Eye (tissue), 1 donor: ENCODE results near the gene PKNOX2.

ENCODE experiments used
- DNase-seq: peaks from one replicate; pipeline ENCODE4 v3.0.0-alpha.2; 2015

PKNOX2 gene

DNA sequence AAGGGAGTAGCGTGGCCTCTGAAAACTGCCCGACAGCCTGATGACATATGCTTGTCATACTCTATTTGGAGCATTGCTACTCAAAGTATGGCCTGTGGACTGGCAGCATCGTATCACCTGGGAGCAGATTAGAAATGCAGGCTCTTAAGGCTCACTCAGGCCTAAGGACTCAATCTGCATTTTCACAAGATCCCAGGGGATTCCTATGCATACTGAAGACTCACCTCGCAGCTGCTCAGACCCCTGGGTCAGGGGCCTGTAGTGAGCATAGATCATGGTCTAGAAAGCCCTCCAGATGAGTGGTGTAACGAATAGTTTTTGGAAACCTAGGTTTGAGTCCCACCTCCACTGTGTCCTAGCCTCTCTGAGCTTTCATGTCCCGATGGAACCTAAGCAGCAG lies 205.3 kb downstream of the PKNOX2 start:
- no peak for DNase-seq

DNA sequence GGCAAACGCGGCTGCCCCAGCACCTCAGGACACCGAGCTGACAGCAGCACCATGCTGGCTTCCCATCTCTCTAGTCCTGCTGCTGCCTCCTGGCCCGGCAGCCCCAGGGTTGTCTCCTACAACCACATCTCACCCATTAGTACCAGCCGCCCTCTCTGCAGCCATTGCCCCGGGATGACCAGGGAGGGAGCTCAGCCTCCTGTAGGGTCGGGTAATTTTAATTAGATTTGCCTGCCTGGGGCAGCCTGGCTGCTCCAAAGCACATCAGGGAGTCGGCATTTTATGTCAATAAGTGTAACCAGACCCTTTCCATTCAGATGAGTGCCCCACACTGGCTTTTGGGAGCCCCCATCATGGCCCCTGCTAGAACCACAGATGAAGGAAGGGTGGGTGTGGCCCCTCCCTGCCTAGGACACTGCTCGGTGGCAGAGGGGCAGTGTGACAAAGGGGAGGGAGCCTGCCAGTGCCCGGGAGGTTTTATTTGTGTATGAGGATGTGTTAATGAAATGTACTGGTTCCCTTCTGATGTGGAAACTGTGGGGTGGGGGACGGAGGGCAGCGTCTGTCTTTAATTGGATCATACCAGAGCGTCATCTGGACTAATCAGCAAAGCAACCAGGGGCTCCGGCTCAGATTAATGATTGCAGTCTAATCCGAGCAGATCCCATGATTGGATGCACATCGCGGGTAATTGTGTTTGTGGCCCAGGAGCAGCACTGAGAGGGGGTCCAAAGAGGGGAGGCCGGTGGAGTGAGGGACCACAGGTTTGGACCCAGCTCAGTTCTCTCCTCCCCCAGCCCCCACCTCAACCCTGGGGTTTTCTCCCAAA lies 206.2 kb downstream of the PKNOX2 start:
- peak; percentile 85 for DNase-seq

DNA sequence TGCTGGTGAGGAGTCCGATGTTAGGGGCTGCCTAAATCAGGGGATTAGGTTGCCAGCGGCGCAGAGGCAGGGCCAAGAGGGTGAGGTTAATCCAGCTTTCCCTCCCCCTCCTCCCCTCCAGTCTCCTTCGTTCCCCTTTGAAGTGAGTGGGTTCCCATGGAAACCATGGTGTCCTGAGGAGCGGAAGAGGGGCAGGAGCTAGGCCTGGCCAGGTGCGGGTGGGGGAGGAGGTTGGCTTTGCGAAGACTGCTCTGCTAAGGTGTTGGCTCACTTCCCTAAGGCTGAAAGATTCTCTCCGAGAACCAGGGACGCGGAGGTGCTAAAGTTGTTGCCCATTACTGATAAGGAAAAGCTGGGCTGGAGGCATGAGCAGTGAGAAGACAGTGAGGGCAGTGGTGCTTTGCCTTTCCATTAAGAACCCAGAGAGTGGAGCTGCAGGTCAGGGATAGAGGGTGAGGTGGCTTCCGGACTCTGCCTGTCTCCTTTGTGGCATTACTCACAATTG lies 206.9 kb downstream of the PKNOX2 start:
- peak; percentile 77 for DNase-seq

DNA sequence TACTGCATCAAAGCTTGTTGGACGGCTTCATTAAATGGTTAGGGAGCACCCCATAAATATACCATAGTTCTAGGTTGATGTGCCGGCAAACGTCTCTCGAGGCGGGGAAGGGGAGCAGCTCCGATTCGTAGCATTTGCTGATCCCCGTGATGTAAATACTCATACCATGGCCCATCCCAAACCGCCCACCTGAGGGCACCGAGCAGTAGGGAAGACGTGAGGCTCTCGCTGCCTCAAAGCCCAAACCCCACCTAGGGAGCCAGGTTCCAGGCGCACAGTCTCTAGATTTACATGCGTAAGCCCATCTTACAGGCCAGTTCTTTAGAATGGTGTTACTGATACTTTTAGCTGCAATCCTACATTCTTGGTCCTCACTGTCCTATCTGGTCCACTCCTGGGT lies 207.5 kb downstream of the PKNOX2 start:
- no peak for DNase-seq

DNA sequence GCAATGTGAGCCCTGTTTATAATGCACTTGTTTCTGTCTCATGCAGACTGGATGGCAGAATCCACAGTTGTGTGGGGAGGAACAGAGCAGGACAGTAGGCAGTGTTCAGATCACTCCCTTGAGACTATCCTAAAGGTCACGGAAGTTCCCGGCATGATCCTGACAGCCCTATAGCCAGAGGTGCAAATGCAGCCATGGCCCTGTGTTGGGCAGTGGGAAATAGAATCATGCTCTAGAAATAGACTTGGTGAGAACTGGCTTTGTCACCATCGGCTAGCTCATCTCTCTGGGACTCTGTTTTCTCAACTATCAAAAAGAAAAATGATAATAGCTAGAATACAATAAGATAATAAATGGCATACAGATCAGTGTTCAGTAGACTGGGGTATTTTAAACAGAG lies 208.4 kb downstream of the PKNOX2 start:
- DNase-seq = no peak

DNA sequence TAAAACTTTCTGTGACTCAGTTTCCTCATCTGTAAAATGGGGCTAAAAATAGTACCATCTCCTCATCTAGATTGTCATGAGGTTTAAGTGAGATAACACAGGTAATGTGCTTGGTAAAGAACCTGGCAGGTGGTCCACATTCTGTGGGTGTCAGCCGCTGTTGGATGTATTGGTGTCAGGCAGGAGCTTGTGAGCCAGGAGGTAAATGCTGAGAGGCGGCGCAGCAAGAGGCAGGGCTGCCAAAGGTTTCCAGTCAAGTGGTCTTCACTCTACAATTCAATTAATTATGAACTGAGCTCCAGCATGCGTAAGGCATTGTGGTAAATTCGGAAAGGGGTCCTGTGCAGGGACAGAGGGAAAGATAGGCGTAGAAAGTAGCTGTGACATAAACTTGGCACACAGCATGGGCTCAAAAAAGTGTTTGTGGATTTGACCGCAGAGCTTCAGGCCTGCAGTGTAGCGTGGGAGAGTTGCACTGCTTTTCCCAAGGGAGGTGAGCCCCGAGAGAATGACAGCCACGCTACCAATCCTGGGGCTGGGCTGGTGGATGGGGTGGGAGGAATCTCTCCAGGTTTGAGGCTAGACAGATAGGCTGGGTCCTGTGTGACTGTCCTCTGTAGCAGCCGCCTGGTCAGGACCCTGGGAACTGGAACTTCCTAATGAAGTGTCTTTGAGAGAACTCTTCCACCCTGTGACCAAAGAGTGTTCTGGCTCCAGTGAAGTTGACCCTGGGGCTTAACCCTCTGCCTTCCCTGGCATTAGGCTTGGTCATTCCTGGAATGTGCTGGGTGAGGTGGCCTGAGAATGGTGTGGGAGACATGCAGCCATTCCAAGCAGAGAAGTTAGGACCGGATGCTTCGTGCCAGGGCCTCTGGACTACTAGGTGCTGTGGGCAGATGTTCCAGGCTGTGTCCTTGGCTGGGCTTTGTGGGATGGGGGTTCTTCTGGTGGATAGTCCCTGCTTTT lies 209.2 kb downstream of the PKNOX2 start:
- DNase-seq = no peak

DNA sequence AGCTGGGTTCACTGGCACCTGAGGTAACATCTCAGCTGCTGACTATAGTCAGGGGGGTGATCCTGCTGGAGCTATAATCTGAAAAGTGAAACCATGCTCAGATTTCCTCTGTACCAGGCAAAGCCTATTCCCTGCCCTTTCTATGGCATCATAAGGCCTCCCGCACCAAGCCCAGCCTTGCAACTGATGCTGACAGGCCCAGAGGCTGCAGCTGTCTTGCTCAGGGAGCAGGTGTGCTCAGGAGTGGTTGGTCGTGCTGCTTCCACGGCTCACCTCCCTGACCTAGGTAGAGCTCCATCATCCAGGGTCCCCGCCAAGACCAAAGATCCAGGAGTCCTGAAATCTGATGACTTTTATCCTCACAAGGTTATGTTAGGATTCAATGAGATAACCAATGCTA lies 209.8 kb downstream of the PKNOX2 start:
- DNase-seq = no peak

DNA sequence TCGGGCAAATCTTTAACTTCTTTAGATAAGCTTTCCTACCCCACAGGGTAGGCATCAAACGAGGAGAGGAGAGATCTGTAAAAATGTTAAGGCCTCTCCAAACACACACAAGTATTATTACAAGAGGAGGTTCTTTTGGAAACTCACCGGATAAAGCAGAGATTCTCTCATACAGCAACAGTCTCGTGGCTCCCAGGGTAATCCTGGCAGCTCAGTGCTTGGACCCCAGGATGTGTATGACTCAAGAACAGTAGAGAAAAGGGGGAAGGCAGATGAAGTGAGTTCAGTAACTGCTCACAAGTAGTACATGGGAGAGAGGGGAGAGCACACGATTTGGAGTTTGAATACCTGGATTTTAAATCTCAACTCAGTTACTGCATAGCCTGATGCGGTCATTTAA lies 210.6 kb downstream of the PKNOX2 start:
- DNase-seq = no peak

DNA sequence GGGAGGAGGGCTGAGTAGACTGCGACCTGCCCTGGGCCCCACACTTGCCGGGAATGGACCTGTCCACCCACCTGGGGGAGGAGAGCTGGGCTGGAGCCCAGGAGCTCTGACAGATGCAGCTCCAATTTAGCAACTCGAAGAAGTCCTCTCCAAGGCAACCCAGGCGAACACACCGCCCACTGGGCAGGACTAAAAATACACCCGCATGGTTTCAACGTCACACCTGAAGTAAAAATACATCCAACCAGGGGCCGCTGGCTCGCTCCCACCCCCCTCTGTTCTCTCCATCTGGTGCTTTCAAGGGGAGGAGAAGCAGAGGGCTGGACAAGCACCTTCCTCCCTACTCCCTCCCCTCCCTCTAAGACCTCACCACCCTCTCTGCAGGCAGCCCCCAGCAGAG lies 211.6 kb downstream of the PKNOX2 start:
- DNase-seq = peak; percentile 51

DNA sequence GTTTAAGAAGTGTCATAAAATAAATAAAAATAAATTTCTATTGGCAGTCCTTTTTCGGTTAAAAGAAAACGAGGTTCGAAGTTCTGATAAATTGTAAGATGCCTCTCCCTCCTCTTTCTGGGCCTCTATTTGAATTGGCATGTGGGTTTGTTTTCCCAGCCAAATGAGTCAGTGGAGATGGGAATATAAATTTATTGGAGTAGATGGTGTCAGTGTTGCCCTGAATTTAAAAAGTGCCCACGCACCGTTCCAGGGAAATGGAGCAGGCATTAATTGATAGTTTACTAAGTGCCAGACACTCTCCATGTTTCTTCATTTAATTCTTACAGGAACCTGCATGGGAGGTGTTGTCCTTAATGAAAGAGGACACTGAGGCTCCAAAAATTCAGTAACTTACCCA lies 212.3 kb downstream of the PKNOX2 start:
- DNase-seq = no peak

DNA sequence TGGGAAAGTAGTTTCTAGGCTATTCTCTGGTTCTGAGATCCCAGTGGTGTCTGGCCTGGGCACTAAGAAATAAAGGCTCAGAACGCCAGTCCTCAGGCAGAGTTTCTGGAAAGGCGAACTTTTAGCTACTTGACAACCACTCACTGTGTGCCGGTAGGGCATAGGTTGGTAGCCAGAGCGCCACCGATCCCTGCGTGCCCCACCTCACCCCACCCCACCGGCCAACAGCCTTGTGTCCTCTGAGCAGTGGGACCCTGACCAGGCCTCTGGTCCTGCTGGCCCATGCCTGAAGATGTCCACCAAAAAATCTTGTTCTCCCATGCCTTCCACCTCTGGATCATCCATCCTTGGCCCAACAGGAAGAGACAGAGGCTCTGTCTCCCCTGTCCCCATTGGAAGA lies 213.5 kb downstream of the PKNOX2 start:
- no peak for DNase-seq

DNA sequence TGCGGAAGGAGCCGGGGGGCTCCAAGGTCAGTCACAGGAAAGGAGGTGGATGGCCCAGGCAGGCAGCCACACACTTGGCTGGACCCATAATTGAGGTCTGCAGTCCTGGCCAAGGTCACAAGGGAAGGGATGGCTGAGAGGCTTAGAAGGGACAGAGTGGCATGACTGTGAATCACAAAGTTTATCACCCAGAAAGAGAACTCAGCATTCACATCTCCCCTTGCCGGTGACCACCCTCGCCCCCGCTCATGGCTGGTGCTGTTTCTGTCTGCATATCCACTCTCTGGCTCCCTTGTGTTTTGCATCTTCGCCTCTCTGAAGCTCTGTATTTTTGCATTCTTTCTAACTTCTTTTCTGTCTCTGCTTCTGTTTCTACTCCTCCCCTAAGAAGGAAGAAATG lies 214.0 kb downstream of the PKNOX2 start:
- no peak for DNase-seq

DNA sequence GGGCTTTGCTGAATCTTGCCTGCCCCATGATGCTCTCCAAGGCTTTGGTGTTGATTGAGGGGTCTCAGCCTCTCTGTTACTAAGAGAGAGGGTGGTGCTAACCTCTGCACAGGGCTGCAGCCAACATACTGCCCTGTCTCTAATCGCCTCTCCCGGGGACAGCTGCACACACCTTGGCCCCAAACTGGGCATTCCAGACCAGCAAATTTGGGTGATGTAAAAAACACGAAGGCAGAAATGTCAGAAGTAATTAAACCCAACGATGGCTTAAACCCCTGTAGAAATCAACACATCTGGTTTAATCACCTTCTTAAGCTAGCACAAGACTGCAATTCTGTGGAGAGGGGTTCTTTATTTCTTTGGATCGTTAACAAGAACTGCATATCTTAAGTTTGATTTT lies 215.0 kb downstream of the PKNOX2 start:
- DNase-seq = peak; percentile 35

DNA sequence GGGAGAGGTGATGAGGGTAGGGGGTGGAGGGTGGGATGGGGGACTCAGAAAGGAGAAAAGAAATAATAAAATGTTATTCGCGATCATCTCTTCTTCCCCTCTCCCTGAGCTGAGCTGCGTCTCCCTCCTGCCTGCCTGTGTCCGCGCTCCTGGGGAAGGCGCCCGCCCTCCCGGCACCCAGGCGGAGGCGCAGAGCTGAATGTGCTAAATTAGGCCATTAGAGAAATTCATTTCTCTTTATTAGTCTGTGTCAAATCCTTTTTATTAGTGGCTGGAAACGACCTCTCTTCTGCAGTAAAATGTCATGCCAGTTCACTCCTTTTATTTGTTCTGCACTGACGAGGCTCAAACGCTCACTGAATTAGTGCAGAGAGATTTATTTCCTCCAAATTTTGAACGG lies 215.4 kb downstream of the PKNOX2 start:
- peak; percentile 36 for DNase-seq

DNA sequence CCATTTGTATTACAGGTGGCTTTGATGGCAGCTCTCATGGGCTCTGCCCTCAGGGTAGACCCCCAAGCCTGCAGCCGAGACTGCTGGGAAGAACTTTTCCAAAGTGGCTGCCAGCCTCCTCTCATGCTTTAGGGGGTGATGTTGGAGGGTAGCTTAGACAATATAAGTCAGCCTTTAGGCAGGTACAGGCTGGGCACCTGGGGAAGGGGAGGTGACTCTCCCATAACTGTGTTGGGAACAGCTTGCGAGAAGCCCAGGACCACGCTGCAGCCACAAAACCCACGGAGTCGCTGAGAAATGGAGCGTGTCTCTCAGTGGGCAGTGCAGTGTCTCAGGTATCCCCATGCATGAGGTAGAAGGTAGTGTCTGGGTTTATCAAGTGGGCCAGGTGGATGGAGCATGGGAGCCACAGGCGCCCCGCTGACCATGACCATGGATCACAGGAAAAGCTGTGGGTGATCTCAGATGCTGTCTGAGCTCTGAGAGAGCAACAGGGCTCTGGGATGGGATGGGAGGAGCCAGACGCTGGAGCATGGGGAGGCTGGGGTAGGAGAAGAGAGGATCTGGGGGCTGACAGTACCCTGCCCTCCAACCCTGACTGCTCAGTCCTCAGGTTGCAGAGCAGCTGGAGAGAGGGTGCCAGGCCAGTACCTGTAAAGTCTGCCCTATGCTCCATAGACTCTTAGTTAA lies 216.3 kb downstream of the PKNOX2 start:
- no peak for DNase-seq

DNA sequence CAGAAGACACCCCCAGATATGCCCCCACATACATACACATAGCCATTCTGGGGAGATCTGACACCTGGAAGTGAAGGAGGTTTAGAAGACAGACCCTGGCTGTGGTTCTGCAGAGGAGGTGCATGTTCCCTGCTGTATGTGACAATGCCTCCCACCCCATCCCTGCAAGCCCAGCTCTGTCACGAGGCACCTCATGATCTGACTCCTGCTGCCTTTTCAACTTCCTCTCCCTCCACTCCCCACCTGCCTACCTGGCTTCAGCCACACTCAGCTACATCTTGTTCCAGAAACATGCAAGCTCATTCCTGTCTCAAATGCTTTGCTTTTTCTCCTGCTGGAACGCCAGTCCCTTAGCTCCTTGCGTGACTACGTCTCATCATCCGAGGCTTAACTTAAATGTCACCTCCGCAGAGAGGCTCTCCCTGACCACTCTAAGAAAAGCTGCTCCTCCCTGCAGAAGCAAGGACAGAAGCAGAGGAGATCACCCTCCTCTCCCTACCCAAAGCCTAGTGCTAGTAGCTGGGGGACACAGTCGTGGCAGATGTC lies 217.0 kb downstream of the PKNOX2 start:
- peak; percentile 21 for DNase-seq

DNA sequence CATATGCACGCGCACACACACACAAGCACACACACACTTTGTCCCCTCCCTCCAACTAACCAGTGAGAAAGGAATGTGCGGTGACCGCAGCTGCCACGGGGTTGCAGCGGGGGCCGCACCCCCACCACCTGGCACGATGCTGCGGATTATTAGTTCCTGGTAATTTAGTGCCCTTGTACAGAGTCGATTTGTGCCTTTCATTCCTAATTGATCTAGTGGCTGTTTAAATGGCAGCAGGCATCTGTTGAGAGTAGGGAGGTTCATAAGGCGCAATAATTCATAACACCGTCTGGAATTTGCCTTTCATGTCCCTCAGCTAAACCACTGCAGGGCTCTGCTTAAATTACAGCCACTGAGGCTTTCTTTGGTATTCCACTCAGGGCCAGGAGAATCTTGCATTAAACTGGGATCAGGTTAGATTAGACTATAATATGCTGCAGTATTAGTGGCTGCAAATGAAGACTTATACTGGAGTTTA lies 217.8 kb downstream of the PKNOX2 start:
- peak; percentile 79 for DNase-seq

DNA sequence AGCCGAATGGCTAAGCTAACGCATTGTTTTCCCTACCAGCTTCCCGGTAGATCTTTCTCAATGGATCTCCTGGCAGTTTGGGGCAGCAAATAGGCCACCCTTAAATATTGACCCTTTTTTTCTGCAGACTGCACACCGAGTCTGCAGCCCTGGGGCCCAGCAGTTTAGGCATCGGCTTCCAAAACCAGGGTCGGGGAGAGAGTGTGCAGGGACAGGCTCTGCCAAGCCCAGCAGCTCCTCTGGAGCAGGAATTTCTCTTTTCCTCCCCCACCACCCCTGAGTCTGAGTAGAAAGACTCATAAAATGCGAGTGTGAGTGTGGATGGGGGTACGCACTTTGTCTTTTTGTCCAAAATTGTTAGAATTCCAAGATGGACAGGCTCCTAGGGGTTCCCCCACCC lies 218.3 kb downstream of the PKNOX2 start:
- DNase-seq = no peak

DNA sequence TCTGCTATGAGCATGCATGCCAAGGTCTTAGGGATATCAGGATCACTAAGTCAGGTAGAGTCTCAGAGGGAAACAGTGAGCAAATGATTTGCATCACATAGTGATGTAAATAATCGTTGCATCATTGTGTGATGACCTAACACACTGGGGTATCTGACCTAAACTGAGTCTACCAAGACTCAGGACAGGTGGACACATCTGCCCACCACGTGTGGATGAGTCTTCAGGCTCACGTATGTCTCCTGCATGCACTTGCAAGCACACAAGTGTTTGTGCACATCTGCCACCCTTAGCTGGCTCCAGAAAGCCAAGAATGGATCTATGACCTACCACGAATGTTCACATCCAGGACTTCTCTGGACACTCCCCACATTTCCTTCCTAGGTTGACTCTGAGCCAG lies 220.3 kb downstream of the PKNOX2 start:
- DNase-seq = no peak

DNA sequence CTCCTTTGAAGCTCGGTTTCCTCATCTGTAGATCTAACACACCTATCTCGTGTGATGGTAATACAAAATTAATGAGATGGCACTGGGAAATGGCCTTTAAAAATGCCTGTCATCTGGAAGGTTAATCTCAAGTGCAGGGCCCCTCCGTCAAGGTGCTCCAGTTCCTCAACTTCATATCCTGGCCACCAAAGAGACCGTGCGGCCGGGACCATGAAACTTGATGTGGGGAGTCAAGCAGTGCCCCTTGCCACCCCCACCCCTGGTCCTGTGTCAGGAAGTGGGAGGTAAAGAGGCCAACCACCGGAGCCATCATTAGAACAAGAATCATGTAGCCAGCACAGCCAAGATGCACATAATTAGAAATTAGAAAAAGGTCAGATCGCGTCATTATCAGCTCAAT lies 223.3 kb downstream of the PKNOX2 start:
- DNase-seq = no peak

DNA sequence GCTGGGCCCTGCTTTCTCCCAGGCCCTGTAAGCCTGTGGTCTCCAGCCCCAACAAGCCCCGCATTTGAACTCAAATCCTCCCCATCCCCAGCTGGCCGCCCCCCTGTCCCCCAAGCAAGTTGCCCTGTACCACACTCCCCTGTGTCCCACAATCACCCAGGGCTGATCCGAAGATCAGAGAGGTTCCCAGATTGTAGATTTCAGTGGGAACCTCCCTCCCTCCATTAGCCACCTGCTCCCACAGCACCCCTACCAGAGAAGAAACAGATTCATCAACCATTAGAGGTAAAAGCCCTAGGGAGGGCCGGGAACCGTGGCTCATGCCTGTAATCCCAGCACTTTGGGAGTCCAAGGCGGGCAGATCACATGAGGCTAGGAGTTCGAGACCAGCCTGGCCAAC lies 224.1 kb downstream of the PKNOX2 start:
- no peak for DNase-seq

DNA sequence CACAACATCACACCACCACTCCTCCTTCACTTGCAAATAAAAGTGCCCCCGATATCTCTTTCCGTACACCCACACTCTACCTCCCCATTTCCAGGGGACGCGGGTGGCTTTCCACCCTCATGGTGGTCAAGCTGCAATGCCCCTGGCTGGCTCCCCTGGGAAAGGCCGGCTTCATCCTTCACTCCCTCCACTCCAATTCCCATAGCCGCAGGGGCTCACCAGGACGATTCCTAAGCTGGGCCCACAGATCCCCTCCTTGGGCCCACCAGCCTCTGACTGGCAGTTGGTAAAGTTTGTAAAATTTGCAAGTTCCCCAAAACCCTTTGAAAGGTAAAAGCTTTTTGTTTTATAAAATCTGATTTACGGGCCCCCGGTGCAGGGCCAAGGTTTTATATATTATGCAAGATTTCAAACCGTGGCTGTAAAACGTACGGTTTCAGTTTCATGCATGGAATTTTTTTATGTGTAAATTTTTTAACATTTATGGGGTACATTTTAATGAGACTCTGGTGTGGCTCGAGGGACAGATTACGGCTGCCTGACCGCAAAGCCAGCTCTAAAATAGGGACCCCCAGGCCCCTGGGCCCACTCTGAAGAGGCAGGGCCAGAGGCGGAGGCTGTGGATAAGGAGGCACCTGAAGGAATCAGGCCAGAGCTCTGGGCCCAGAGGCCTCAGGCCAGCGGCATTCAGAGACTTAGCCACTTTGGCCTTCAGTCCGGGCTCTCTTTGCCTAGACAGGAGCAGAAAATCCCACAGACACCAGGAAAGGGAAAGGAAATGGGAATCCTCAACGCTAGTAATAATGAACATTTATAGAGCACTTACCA lies 225.0 kb downstream of the PKNOX2 start:
- DNase-seq = no peak
